Measurements from ENCODE around the gene HGD.

GRCh38 chr3:120636795-120637401 lies 45.1 kb downstream of the HGD start:
- TF ChIP-seq CTCF (IDR thresholded peaks at IDR 0.05) (no peak), FOXM1 (IDR thresholded peaks at IDR 0.05; ENCODE audit: low read depth) (no peak), MXI1 (IDR thresholded peaks at IDR 0.05; ENCODE audit: low read depth, low read length) (no peak), NFIC (IDR thresholded peaks at IDR 0.05; ENCODE audit: borderline replicate concordance) (no peak), JUND (IDR thresholded peaks at IDR 0.05) (no peak), TAF1 (IDR thresholded peaks at IDR 0.05; ENCODE audit: borderline replicate concordance, low read depth, low read length) (no peak)

All from SK-N-SH (cell line).